LHCN-M2 (cell line): ENCODE measurements around the gene RPL13. TPM values are rescaled to one million over a fixed set of nuclear protein-coding genes. Genes with fewer than 3 reads are reported as not detected.

ENCODE experiments used
- DNase-seq: peaks from one replicate; pipeline ENCODE4 v3.0.0-alpha.2; 2012; ENCODE audit warnings: low read depth
- total RNA-seq: library from RNA; depleted of rRNA; stranded (reverse); fragments of >200 nt; gene quantifications from 2 replicates; pipeline ENCODE4 v1.2.3, GENCODE V29; 2014

The RPL13 gene
- total RNA-seq, 1 experiment from 2014 or later = 4,987 TPM

- no peak for DNase-seq
Observed at GRCh38 chr16:89596957-89597649, 36.6 kb downstream of the RPL13 start.

GRCh38 chr16:89598199-89598598 lies 37.7 kb downstream of the RPL13 start:
- DNase-seq = peak; percentile 72

- peak; percentile 41 for DNase-seq
Observed at GRCh38 chr16:89599451-89599858, 39.0 kb downstream of the RPL13 start.

- no peak for DNase-seq
Observed at GRCh38 chr16:89599902-89600301, 39.4 kb downstream of the RPL13 start.

GRCh38 chr16:89600427-89600826 lies 39.9 kb downstream of the RPL13 start:
- no peak for DNase-seq

GRCh38 chr16:89600956-89601355 lies 40.5 kb downstream of the RPL13 start:
- no peak for DNase-seq

GRCh38 chr16:89601906-89602272 lies 41.4 kb downstream of the RPL13 start:
- no peak for DNase-seq

GRCh38 chr16:89602273-89602951 lies 41.9 kb downstream of the RPL13 start:
- peak; percentile 84 for DNase-seq

- no peak for DNase-seq
Observed at GRCh38 chr16:89602952-89603590, 42.6 kb downstream of the RPL13 start.

GRCh38 chr16:89604764-89605163 lies 44.3 kb downstream of the RPL13 start:
- DNase-seq = no peak

GRCh38 chr16:89605186-89605970 lies 44.9 kb downstream of the RPL13 start:
- DNase-seq = no peak

- DNase-seq = no peak
Observed at GRCh38 chr16:89606006-89606405, 45.5 kb downstream of the RPL13 start.

GRCh38 chr16:89607453-89607852 lies 47.0 kb downstream of the RPL13 start:
- no peak for DNase-seq

- no peak for DNase-seq
Observed at GRCh38 chr16:89607937-89608740, 47.7 kb downstream of the RPL13 start.

GRCh38 chr16:89610108-89610453 lies 49.6 kb downstream of the RPL13 start:
- no peak for DNase-seq

GRCh38 chr16:89612415-89613166 lies 52.1 kb downstream of the RPL13 start:
- no peak for DNase-seq

- peak; percentile 29 for DNase-seq
Observed at GRCh38 chr16:89613231-89613953, 52.9 kb downstream of the RPL13 start, which contains the start of gene DPEP1. DPEP1 (plus strand) TSS chr16:89613642; CDS start chr16:89630411, 16,769 bp downstream.

GRCh38 chr16:89613954-89614459 lies 53.5 kb downstream of the RPL13 start:
- no peak for DNase-seq
